HG03439 (cell line): ENCODE results near the gene FUT2.
"Not testable (repeated sequence)": the region's sequence is repeated elsewhere in the genome, so short reads cannot be mapped to it uniquely, and the experiment has no call there.

Experiments used
- ATAC-seq: cut with Tn5 transposase; IDR thresholded peaks from one replicate; pipeline ENCODE4 v1.9.1; 2021; ENCODE audit warnings: mild to moderate bottlenecking, moderate library complexity; ENCODE audit not compliant: unreplicated experiment

The FUT2 gene

GRCh38 chr19:48670699-48671445 is 24.9 kb upstream of the FUT2 start:
- ATAC-seq: no peak

GRCh38 chr19:48671446-48671995 is 24.2 kb upstream of the FUT2 start:
- ATAC-seq: no peak

- no peak for ATAC-seq
These were observed 22.8 kb upstream of the FUT2 start, which contains the start of gene NTN5 for GRCh38 chr19:48672994-48673393. NTN5 (minus strand) TSS chr19:48673017; CDS start chr19:48670986, 2,031 bp downstream.

DNA sequence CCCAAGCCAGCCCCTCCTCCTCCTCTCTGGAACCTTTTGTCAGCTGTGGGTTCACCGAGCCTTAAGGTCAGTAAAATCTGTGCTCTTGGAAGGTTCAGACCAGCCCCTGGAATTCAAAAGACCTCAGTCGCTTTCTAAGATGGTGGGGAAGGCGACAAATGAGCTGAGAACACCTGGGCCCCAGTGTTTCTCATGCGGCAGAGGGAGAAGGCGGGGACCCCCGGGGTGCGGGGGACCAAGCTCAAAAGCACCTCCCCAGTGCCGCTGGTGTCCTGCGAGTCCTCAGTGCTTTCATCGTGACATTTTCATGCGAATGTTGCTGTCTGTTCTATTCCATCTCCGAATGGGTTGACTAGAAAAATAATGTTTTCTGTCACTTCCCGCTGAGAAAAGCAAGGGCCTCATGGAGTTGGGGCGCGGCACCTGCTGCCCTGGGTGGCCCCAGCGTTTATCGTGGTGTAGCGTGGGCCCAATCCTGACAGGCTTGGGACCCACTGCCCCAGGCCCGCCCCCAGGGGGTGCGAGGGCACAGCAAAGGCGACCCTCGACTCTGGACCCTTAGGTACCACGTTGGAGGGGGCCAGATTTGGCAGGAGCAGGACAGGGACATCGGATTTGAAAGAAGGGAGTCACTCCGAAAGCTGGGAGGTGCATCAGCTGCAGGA is 22.2 kb upstream of the FUT2 start:
- no peak for ATAC-seq

- ATAC-seq: no peak
These were observed 21.5 kb upstream of the FUT2 start for GRCh38 chr19:48674216-48674809.

DNA sequence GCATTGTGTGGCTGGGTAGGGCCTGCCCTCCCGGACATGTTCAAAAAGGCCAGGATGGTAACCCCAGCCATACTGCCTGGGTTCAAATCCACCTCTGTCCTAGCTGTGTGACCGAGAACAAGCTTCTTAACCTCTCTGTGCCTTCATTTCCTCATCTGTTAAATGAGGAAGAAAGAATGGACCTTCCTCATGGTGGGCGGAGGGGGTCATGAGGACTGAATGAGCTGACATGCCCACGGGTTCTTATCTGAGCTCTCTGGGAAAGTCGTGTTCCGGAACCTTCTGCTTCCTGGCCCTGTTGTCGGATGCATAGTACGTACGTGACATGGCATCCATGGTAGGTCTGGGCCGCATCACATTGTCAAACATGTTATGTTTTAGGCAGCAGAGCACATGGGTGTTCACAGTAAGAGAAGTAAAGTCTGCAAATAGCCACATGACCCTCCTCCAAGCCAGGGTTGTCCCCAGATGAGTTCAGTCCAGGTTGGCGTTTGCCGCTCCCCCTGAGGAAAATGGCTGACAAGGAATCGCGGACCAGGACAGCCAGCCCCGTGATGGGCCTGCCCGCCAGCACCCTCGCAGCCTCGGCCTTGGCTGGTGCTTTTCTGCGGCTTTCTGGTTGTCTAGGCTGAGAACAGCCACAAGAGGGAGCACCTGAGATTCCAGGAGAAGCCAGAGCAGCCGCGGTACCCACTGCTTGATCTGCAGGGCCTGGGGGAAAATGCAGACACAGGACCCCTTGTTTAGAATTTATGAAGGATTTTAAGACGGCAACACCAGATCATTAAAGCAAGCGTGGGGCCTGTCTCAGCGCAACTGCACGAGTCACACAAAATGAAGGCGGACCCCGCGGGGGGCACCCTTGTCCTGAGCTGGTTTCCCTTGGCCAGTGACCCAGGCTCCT is 20.6 kb upstream of the FUT2 start:
- no peak for ATAC-seq

GRCh38 chr19:48676487-48676886 is 19.3 kb upstream of the FUT2 start:
- no peak for ATAC-seq

- no peak for ATAC-seq
These were observed 18.9 kb upstream of the FUT2 start for GRCh38 chr19:48676887-48677286.

GRCh38 chr19:48678201-48678600 is 17.6 kb upstream of the FUT2 start:
- no peak for ATAC-seq

- ATAC-seq: not testable (repeated sequence)
These were observed 15.8 kb upstream of the FUT2 start for GRCh38 chr19:48680006-48680405.

GRCh38 chr19:48680436-48681126 is 15.2 kb upstream of the FUT2 start:
- no peak for ATAC-seq

GRCh38 chr19:48681127-48681470 is 14.7 kb upstream of the FUT2 start:
- no peak for ATAC-seq

DNA sequence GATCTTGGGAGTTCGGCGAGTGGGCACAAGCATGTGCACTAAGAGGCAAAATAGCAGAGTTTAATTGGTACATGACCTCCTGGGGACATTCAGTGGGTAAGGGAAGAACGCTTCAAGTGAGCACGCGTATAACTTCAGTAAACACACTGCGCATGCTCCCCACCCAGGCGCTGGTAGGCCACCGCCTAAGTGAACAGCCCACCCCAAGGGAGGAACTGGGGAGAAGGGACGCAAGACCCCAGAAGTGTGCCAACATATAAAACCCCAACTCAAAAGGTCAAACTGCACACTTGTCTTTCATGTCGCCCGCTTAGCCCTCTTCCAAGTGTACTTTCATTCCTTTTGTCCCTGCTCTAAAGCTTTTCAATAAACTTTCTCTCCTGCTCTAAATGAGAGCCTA is 12.4 kb upstream of the FUT2 start:
- ATAC-seq: no peak

DNA sequence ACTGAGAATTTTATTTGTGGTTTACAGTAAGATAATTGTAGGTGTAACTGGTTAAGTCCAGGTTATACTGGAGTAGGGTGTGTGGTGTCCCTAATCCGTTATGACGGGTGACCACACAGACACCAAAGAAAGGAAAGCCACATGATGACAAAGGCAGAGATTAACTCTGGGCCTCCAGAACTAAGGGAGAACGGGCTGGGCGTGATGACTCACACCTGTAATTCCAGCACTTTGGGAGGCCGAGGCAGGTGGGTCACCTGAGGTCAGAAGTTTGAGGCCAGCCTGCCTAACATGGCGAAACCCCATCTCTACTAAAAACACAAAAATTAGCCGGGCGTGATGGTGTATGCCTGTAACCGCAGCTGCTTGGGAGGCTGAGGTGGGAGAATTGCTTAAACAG is 10.2 kb upstream of the FUT2 start:
- ATAC-seq: no peak

DNA sequence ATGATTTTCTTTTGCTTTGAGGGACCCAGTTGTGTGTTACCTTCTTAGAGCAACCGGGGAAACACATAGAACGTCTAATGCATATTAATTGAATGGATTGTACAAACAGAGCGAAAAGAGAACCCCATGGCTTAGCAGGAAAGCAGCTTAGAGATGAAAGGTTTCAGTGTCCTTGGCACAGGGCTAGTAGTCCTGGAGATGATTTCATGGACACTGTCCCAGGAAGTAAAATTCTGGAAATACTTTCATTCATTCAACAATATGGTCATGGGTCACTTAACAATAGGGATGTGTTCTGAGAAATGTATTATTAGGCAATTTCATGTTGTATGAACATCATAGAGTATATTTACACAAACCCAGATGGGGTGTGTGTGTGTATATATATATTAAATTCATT is 9.7 kb upstream of the FUT2 start:
- no peak for ATAC-seq

GRCh38 chr19:48686637-48687036 is 9.1 kb upstream of the FUT2 start:
- ATAC-seq: not testable (repeated sequence)

DNA sequence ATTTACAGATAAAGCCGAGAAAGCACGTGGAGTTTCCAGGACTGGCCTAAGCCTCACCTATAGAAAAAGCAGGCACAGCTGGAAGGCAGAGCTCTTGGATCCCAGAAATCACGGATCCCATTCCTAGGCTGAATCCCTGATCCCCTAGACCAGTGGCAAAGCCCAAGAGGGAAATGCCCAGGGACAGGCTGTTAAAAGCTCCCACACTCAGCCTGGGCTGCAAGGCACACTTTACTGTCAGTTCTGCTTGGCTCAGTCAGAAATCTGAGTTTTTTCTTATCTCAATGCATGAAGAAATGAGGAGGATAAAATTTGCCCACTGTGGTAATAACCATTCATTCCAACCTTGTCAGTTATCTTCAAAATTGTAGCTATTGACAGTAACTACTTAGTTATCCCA is 8.0 kb upstream of the FUT2 start:
- ATAC-seq: no peak

GRCh38 chr19:48689449-48689848 is 6.3 kb upstream of the FUT2 start:
- no peak for ATAC-seq

DNA sequence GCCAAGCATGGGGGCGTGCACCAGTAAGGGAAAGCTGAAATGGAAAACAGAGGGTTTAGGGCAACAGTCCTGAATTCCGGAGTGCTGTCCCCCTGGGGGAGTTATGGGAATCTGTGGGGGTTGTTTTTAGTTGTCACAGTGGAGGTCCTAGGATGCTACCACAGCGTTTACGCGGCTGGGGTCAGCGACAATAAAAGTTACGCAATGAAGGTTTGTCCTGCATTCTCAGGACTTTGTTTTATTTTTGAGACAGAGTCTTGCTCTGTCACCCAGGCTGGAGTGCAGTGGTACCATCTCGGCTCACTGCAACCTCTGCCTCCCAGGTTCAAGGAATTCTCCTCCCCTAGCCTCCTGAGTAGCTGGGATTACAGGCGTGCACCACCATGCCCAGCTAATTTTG is 2.1 kb upstream of the FUT2 start:
- ATAC-seq: not testable (repeated sequence)

DNA sequence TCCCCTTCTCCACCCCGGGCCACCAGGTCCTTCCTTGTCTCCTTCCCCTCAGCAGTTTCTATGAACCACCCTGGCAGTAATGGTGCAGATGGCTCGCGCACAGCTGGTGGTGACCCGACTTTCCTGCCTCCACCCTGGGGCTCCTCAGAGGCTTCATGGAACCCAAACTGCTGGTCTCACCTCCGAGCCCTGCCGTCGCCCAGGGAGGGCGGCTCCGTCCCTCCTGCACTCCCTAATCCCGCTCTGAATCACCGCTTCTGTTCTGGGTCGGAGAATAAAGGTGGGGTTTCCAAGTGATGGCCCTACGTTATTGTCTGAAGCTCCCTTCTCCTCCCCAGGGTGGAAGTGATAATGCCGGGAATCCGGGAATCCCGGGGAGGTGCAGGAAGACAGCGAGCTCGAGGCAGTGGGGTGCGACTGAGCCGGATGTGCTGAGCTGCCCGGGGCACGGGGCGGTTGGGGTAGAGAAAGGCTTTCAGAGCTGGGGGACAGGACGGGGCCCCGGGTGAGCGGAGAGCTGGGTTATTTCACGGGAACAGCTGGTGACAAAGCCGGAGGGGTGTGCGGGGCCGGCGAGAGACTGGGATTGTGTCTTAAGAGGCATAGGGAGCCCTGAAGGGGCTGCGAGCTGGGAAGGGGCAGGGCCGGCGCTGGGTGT is 711 bp downstream of the FUT2 start:
- ATAC-seq: no peak
